K562 (cell line): ENCODE results near the gene ALK.

ENCODE experiments used
- CTCF ChIP-seq, 3 experiments: IDR thresholded peaks in 2 of 3; conservative IDR thresholded peaks in 1 of 3; 2 replicates each; pipeline ENCODE4 v1.5.1; 2011 to 2012; ENCODE audit warnings: low read length in 3 of 3, mild to moderate bottlenecking in 3 of 3, control low read depth in 2 of 3, improper control_type of control experiment in 1 of 3, inconsistent platforms in 1 of 3, low read depth in 1 of 3, mixed read lengths in 1 of 3, moderate library complexity in 1 of 3; ENCODE audit not compliant: insufficient read depth in 2 of 3
- EP300 ChIP-seq: IDR thresholded peaks from 2 replicates; pipeline ENCODE4 v1.6.1; 2012; ENCODE audit warnings: low read length, improper control_type of control experiment
- FOXP4 ChIP-seq: sonication (generic); formaldehyde crosslinking; IDR thresholded peaks from 2 replicates; pipeline ENCODE4 v1.8.0; 2022; ENCODE audit warnings: mild to moderate bottlenecking, missing genetic modification reagents, borderline replicate concordance
- POLR2AphosphoS5 ChIP-seq: IDR thresholded peaks from 2 replicates; pipeline ENCODE4 v1.6.1; 2011; ENCODE audit warnings: mild to moderate bottlenecking, low read depth, low read length, moderate library complexity; ENCODE audit not compliant: control insufficient read depth, insufficient read depth
- STAG1 ChIP-seq: sonication (generic); formaldehyde crosslinking; IDR thresholded peaks from 2 replicates; pipeline ENCODE4 v1.5.0; 2020; ENCODE audit warnings: missing genetic modification reagents, borderline replicate concordance
- XRCC5 ChIP-seq: fragments of 200-400 bp; formaldehyde crosslinking; IDR thresholded peaks from 2 replicates; pipeline ENCODE4 v1.6.1; 2017; ENCODE audit warnings: low read depth, mild to moderate bottlenecking, low read length

- TF ChIP-seq FOXP4 (CRISPR knock-in tag): no peak
- TF ChIP-seq CTCF (IDR thresholded peaks at IDR 0.05 in 2 of 3, conservative IDR thresholded peaks at IDR 0.05 in 1 of 3; ENCODE audit: insufficient read depth in 2 of 3, low read depth in 1 of 3, low read length in 3 of 3): no peak
- TF ChIP-seq EP300: no peak
- no peak for TF ChIP-seq POLR2AphosphoS5
- no peak for TF ChIP-seq XRCC5
- no peak for TF ChIP-seq STAG1 (CRISPR knock-in tag)
Observed at GRCh38 chr2:29782087-29782486, 139.3 kb downstream of the ALK start.
